RKO (cell line): ENCODE measurements around the gene SCN7A.

Experiments
- DNase-seq: peaks from one replicate; pipeline ENCODE4 v3.0.0-alpha.2; 2016; ENCODE audit warnings: low spot score

The SCN7A gene

DNA sequence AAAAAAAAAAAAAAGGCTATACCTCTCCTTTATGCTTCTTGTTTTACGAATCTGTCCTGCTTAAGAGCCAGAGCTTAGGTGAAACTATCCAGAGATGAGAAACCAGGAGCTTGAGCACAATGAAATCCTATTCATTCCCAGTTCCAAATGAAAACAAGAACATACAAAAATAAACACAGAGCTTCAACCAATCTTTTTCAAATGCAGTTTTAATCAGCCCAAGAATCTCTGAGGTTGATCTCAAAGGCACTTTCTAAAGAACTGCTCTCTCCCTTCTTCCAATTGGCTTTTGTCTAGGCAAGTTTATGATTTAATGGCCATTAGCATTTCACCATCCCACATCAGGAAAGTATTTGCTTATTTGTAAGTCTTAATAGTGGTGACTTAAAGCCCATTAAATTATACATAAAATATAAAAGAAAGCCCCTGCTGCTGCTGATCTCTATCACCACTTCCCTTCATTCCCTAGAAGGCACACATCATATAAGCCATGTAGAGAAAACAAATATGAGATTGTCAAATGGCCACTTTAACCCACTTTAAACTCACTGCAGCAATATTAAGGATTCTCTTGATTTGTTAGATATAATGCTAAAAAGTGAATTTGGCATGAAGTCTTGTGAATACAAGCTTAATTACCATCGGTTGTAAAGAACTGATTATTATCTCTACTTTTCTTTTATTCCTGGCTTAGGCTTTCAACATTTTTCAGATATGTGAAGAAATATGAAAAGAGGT, 89.0 kb downstream of the SCN7A start:
- DNase-seq: no peak

DNA sequence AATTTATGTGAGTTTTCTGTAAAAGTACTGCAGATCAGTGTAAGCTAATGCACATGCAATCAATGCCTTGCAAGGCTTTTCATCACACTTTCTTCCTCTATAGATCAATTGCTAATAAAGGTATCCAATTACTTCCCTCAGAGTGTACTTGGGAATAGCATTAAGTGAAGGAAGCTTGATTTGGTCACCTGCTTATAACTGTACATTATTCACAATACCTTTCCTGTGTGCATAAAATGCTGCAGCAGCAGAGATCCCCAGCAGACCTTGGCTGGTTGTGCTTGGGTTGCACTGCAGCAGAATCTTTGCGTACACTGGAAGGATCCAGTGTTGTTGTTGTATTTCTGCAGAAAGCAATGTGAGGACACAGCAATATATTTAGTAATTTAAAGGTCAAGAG, 99.8 kb downstream of the SCN7A start:
- DNase-seq: no peak

GRCh38 chr2:166393008-166393407, 101.0 kb downstream of the SCN7A start:
- DNase-seq: no peak

DNA sequence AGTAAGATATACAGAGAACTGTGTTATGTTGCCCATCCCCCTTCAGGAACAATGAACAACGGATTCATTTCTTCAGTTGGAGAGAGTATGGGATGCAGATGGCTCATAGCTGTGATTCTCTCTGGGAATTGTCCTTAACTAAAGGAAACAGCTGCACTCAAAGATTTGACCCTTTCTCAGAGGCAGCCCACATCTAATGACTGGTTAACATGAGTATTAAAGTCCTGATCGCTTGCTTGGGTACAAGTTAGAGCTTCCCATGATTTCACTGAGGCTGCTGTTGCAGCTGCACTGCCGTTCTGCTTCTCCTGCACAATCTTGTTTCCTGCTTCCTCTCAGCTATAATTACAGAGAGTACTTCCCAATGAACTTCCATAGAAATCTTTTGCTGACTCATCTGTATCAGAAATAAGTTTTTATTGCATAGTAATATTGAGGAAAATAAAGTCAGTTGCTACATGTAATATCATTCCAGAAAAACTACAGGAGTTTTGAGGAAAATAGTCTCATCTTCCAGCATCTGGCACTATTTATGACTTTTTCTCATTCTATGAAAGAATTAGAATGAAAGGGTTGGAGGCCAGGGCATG, 105.5 kb downstream of the SCN7A start:
- no peak for DNase-seq

GRCh38 chr2:166385313-166385712, 108.7 kb downstream of the SCN7A start:
- no peak for DNase-seq

GRCh38 chr2:166384774-166385173, 109.3 kb downstream of the SCN7A start:
- DNase-seq: peak; percentile 43

DNA sequence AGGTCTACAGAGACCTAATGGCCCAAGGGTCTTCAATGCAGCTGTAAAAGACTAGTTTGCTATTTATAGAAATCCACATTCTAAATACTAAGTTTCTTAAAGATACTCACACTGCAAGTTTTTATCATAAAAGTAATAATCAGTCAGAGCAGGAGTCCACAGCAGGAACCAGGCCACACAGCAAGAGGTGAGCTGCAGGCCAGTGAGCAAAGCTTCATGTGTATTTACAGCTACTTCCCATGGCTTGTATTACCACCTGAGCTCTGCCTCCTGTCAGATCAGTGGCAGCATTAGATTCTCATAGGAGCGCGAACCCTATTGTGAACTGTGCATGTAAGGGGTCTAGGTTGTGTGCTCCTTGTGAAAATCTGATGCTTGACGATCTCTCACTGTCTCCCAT, 111.6 kb downstream of the SCN7A start:
- no peak for DNase-seq

GRCh38 chr2:166380615-166381014, 113.4 kb downstream of the SCN7A start:
- DNase-seq: no peak

DNA sequence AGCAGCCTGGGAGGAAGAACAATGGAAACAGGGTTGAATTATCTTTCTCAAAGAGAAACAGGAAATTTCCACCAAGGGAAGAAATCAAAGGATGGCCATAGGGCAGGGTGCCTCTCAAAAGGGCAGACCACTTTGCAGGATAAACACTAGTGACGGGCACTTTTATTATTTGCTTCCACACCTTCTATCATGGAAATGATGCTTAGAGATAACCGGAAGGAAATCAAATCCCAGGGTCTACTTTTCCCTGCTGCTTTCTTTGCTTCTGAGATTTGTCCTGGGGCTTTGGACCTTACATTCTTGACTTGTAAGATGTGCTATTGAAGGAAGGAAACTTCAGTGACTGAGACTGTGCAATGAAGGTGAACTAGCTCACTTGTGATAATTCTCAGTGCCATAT, 117.2 kb downstream of the SCN7A start:
- DNase-seq: no peak

DNA sequence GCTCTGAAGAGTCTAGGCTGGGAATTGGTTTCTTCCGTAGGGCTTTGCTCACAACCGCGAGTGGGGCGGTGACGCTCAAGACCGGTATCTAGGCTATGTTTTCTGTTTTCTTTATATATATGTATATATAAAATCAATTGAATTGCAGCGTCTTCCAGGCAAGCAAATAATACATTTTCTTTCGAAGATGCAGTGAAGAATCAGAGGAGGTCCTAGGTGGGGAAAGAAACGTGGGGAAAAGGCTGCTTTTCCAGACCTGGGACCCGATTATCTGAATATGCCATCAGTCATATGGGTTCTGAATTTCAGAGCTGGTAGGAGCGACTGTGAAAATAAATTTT, 117.6 kb downstream of the SCN7A start:
- DNase-seq: no peak

GRCh38 chr2:166375736-166376487, 118.1 kb downstream of the SCN7A start, which contains the start of gene SCN9A:
Gene SCN9A (minus strand): TSS chr2:166375944. CDS start chr2:166311756, 64,188 bp downstream.
- DNase-seq: no peak

DNA sequence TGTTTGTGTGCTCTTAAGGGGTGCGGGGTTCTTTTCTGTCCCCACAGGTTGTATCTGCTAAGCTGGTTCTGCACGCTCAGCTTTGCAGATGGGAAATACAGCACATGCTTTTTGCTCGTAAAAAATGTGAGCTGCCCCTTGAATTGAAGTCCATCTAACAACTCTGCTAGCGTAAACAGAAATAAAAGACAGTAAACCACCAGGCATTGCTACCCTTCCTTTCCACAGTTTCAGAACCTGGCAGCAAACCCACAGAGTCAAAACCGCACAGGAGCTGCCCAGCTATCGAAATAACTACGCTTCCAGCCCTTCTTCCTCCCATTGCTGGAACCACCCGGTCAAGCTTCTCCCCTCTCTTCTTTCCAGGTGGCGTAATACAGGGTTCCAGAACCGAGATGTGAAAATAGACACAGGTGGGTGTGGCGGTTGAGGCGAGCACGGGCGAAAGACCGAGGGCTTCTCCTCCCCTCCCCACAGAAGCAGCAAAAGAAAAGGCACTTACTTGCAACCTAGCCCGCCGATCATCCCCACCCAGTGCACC, 118.8 kb downstream of the SCN7A start:
- no peak for DNase-seq

DNA sequence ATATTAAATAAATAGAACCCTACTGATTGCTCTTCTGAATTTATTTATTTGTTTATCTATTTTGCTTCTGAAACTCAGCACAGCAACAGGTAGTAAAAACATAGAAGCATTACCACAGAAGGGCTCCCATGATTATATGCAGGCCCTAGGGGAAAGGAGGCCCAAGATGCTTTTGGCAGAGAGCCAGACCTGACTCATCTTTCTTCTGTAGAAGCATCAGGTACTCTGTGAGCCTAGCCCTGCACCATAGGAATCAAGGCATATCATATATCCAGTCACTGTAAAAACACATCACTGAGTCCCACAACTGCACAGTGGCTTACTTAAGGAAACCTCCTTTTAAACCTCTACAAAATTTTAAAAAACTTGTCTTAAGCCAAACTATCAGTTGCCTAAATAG, 120.1 kb downstream of the SCN7A start:
- DNase-seq: peak; percentile 40

DNA sequence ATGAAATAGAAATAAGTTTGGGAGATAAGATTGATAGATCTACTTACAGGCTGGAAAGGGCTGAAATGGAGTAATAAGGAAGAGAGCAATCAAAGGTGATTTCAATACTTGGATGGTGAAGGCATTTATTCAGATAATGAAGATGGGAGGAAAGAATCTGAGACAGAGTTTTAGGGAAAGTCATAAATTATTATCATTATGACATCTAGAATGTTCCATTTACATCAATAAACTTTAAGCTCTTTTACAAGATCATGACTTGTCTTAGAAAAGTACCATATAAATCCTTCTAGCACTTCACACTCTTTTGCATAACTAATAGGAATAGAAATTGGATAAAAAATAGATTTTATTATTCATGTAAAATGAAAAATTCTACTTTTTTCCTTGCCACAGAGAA, 120.5 kb downstream of the SCN7A start:
- DNase-seq: no peak

GRCh38 chr2:166373105-166373504, 120.9 kb downstream of the SCN7A start:
- DNase-seq: no peak

DNA sequence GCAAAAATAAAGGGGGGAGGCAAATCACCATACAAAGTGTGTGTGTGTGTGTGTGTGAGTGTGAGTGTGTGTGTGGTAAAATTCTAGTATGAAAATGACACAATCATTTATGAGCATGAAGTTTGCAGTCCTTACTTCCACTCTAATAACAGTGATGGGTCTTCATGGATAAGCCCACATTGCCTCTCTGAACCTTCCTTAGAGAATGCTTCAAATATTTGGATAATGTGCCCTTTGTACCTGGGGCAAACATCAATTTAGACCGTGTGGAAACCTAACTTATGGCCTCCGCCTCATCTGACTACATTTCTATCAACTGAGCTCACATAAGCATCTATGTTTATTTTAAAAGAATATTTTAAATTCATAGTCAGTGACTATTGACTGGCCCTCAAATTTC, 122.0 kb downstream of the SCN7A start:
- no peak for DNase-seq

DNA sequence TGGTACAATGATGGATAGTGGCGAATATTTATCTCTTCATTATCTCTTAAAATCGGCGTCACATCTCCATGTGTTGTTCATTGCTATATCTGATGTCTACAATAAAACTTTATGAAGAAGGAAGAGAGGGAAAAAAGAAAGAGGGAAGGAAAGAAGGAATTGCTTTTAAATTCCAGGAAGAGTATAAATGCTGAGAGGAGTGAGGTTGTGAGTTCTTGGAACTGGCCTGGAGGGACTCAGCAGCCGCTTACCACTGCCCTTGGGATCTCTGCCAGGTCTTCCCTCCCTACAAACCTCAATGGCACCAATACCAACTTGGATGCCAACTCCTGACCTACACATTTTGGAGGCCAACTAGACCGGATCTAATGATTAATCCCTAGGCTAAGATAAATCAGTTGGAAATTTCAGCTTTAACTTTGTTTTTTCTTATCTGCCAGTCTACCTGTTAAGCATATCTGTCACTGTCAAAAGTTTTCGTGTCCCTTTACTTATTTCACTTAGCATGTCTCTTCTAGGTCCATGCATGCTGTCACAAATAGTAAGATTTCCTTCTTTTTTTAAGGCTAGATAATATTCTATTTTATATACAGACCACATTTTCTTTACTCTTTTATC, 128.1 kb downstream of the SCN7A start:
- no peak for DNase-seq

DNA sequence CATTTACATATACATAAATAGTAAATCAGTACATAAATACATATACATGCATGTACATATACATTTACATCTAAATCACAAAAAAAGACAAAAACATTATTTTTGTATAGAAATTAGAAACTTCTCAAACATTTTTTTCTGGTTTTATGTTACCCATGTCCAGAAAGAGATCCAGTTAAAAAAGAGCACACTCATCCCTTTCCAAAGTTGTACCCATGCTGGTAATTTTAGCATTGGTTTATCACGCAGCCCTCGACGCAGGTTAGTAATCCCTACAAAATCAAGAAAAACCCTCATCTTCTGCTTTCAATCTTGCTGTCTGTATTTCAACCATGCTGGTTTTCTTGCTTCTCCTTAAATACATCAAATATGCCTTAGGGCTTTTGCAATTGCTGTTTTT, 128.8 kb downstream of the SCN7A start:
- no peak for DNase-seq

DNA sequence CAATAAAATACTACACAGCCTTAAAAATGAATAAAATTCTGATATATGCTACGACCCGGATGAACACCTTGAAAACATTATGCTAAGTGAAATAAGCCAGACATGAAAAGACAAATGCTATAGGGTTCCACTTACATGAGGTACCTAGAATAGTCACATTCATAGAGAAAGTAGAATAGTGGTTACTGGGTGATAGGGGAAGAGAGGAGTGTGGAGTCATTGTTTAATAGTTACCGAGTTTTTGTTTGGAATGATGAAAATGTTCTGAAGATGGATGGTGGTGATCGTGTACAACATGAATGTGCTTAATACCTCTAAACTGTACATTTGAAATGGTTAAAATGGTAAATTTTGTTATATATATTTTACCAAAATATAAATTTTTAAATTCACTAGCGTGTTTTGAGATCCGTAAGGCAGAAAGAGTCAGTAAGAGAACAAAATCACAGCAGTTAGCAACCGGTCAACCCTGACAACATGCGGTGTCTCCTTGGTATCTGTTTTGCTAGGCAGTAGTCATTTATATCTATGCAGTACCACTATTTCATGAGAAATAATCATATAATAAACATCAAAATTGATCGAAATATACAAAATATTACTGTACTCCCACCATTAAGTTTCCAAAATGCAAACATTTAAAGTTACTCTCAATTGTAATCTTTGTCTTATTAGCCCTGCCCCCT, 129.4 kb downstream of the SCN7A start:
- DNase-seq: no peak

DNA sequence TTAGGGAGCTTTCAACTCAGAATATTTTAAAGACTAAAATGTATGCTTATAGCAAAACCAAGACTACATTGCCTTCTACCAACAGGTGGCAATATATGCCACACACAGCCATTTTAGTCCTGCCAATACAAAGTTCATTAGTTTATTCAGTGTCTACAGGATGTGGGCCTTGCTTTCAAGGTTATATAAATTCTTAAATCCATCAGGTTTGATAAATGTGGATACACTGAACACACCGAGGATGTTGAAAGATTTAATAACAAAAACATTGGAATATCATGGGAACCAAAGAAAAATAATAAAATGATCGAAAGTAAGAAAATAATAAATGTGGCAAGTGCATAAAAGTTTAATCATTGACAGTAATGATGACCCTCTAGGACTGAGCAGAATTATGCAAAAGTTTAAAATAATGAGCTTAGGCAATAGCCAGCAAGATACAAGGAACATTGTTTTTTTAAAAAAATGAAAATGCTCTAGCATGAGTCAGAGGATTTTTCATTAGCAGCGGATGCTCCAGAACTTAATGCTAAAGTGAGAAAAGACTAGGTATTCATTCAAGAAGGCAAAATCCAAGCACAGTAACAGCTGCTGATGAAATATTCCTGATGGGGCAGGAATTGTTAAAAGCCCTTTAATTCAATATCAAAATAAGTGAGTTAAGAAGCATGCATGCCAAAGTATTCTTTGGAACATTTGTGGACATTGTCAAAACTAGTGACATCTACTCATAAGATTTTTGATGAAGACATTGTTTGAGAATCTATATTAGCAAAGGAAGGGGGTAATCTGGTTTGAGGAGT, 132.5 kb downstream of the SCN7A start:
- DNase-seq: peak; percentile 57

- no peak for DNase-seq
Measured at GRCh38 chr2:166360906-166361305, 133.1 kb downstream of the SCN7A start.
